ENCODE results near the gene PARVG. TPM values are rescaled to one million over a fixed set of nuclear protein-coding genes. Genes with fewer than 3 reads are reported as not detected.

Gene PARVG
- total RNA-seq, 1 donor from 2014 or later: 3.1 TPM

- H3K4me3 ChIP-seq (ENCODE audit: low read length in 3 of 3): no peak overlapping the region
- no peak overlapping the region for H3K27ac ChIP-seq (ENCODE audit: low read depth, low read length)
- peaks cover 3 to 20% (median 20%) of the 10 kb centered on the region in 3 donors for H3K27me3 ChIP-seq (ENCODE audit: control insufficient read depth in 3 of 3, insufficient read depth in 3 of 3, low read length in 3 of 3)
Measured at GRCh38 chr22:44215287-44215686, 34.6 kb downstream of the PARVG start.

GRCh38 chr22:44217346-44217745, 36.6 kb downstream of the PARVG start:
- H3K4me1 ChIP-seq (ENCODE audit: control insufficient read depth in 3 of 3, insufficient read depth in 3 of 3, low read length in 3 of 3): peaks cover 2 to 6% (median 4%) of the 10 kb centered on the region in 3 donors
- H3K9ac ChIP-seq (ENCODE audit: low read depth in 1 of 3, low read length in 3 of 3): no peak overlapping the region
- H3K36me3 ChIP-seq (ENCODE audit: control insufficient read depth in 3 of 3, insufficient read depth in 3 of 3, low read length in 3 of 3): no peaks in the 10 kb centered on the region
- peaks cover 2 to 8% (median 5%) of the 10 kb centered on the region in 3 donors for H3K9me3 ChIP-seq (ENCODE audit: control insufficient read depth in 3 of 3, low read length in 3 of 3)
- no peak overlapping the region for H3K4me3 ChIP-seq (ENCODE audit: low read length in 3 of 3)
- peaks cover 8 to 24% (median 23%) of the 10 kb centered on the region in 3 donors for H3K27me3 ChIP-seq (ENCODE audit: control insufficient read depth in 3 of 3, insufficient read depth in 3 of 3, low read length in 3 of 3)
- H3K27ac ChIP-seq (ENCODE audit: low read depth, low read length): no peak overlapping the region

More at GRCh38 chr22:44215287-44215686, 34.6 kb downstream of the PARVG start:
- peaks cover 9 to 13% (median 11%) of the 10 kb centered on the region in 3 donors for H3K4me1 ChIP-seq (ENCODE audit: control insufficient read depth in 3 of 3, insufficient read depth in 3 of 3, low read length in 3 of 3)
- no peaks in the 10 kb centered on the region for H3K36me3 ChIP-seq (ENCODE audit: control insufficient read depth in 3 of 3, insufficient read depth in 3 of 3, low read length in 3 of 3)
- peaks cover 2 to 8% (median 5%) of the 10 kb centered on the region in 3 donors for H3K9me3 ChIP-seq (ENCODE audit: control insufficient read depth in 3 of 3, low read length in 3 of 3)
- H3K9ac ChIP-seq (ENCODE audit: low read depth in 1 of 3, low read length in 3 of 3): no peak overlapping the region

GRCh38 chr22:44218071-44218470, 37.3 kb downstream of the PARVG start:
- no peaks in the 10 kb centered on the region for H3K4me1 ChIP-seq (ENCODE audit: control insufficient read depth in 3 of 3, insufficient read depth in 3 of 3, low read length in 3 of 3)
- peaks cover 9 to 25% (median 24%) of the 10 kb centered on the region in 3 donors for H3K27me3 ChIP-seq (ENCODE audit: control insufficient read depth in 3 of 3, insufficient read depth in 3 of 3, low read length in 3 of 3)
- H3K9ac ChIP-seq (ENCODE audit: low read depth in 1 of 3, low read length in 3 of 3): no peak overlapping the region
- peaks cover 2 to 8% (median 5%) of the 10 kb centered on the region in 3 donors for H3K9me3 ChIP-seq (ENCODE audit: control insufficient read depth in 3 of 3, low read length in 3 of 3)
- no peaks in the 10 kb centered on the region for H3K36me3 ChIP-seq (ENCODE audit: control insufficient read depth in 3 of 3, insufficient read depth in 3 of 3, low read length in 3 of 3)
- H3K27ac ChIP-seq (ENCODE audit: low read depth, low read length): no peak overlapping the region
- no peak overlapping the region for H3K4me3 ChIP-seq (ENCODE audit: low read length in 3 of 3)

- H3K9ac ChIP-seq (ENCODE audit: low read depth in 1 of 3, low read length in 3 of 3): no peak overlapping the region
- H3K27ac ChIP-seq (ENCODE audit: low read depth, low read length): no peak overlapping the region
- H3K36me3 ChIP-seq (ENCODE audit: control insufficient read depth in 3 of 3, insufficient read depth in 3 of 3, low read length in 3 of 3): no peaks in the 10 kb centered on the region
- H3K4me1 ChIP-seq (ENCODE audit: control insufficient read depth in 3 of 3, insufficient read depth in 3 of 3, low read length in 3 of 3): no peaks in the 10 kb centered on the region
- H3K4me3 ChIP-seq (ENCODE audit: low read length in 3 of 3): no peak overlapping the region
- H3K9me3 ChIP-seq (ENCODE audit: control insufficient read depth in 3 of 3, low read length in 3 of 3): peaks cover 0 to 8% (median 5%) of the 10 kb centered on the region in 3 donors
- H3K27me3 ChIP-seq (ENCODE audit: control insufficient read depth in 3 of 3, insufficient read depth in 3 of 3, low read length in 3 of 3): peaks cover 9 to 29% (median 27%) of the 10 kb centered on the region in 3 donors
Measured at GRCh38 chr22:44219101-44219870, 38.6 kb downstream of the PARVG start.

- H3K4me3 ChIP-seq (ENCODE audit: low read length in 3 of 3): no peak overlapping the region
- no peaks in the 10 kb centered on the region for H3K4me1 ChIP-seq (ENCODE audit: control insufficient read depth in 3 of 3, insufficient read depth in 3 of 3, low read length in 3 of 3)
- H3K27ac ChIP-seq (ENCODE audit: low read depth, low read length): no peak overlapping the region
- H3K9me3 ChIP-seq (ENCODE audit: control insufficient read depth in 3 of 3, low read length in 3 of 3): no peaks in the 10 kb centered on the region
- peaks cover 14 to 38% (median 35%) of the 10 kb centered on the region in 3 donors for H3K27me3 ChIP-seq (ENCODE audit: control insufficient read depth in 3 of 3, insufficient read depth in 3 of 3, low read length in 3 of 3)
- H3K9ac ChIP-seq (ENCODE audit: low read depth in 1 of 3, low read length in 3 of 3): no peak overlapping the region
- no peaks in the 10 kb centered on the region for H3K36me3 ChIP-seq (ENCODE audit: control insufficient read depth in 3 of 3, insufficient read depth in 3 of 3, low read length in 3 of 3)
Measured at GRCh38 chr22:44220727-44221680, 40.3 kb downstream of the PARVG start.

- Histone ChIP-seq H3K9me3 (ENCODE audit: control insufficient read depth in 3 of 3, low read length in 3 of 3) (no peaks in the 10 kb centered on the region), H3K9ac (ENCODE audit: low read depth in 1 of 3, low read length in 3 of 3) (no peak overlapping the region), H3K27me3 (ENCODE audit: control insufficient read depth in 3 of 3, insufficient read depth in 3 of 3, low read length in 3 of 3) (peaks cover 17 to 38% (median 37%) of the 10 kb centered on the region in 3 donors), H3K36me3 (ENCODE audit: control insufficient read depth in 3 of 3, insufficient read depth in 3 of 3, low read length in 3 of 3) (no peaks in the 10 kb centered on the region), H3K4me1 (ENCODE audit: control insufficient read depth in 3 of 3, insufficient read depth in 3 of 3, low read length in 3 of 3) (no peaks in the 10 kb centered on the region), H3K4me3 (ENCODE audit: low read length in 3 of 3) (no peak overlapping the region), H3K27ac (ENCODE audit: low read depth, low read length) (no peak overlapping the region)
Measured at GRCh38 chr22:44221710-44222475, 41.2 kb downstream of the PARVG start.

- H3K27ac ChIP-seq (ENCODE audit: low read depth, low read length): no peak overlapping the region
- H3K9ac ChIP-seq (ENCODE audit: low read depth in 1 of 3, low read length in 3 of 3): no peak overlapping the region
- peaks cover 0 to 6% (median 4%) of the 10 kb centered on the region in 3 donors for H3K9me3 ChIP-seq (ENCODE audit: control insufficient read depth in 3 of 3, low read length in 3 of 3)
- H3K27me3 ChIP-seq (ENCODE audit: control insufficient read depth in 3 of 3, insufficient read depth in 3 of 3, low read length in 3 of 3): peaks cover 14 to 25% (median 25%) of the 10 kb centered on the region in 3 donors
- no peak overlapping the region for H3K4me3 ChIP-seq (ENCODE audit: low read length in 3 of 3)
- no peaks in the 10 kb centered on the region for H3K4me1 ChIP-seq (ENCODE audit: control insufficient read depth in 3 of 3, insufficient read depth in 3 of 3, low read length in 3 of 3)
- H3K36me3 ChIP-seq (ENCODE audit: control insufficient read depth in 3 of 3, insufficient read depth in 3 of 3, low read length in 3 of 3): no peaks in the 10 kb centered on the region
Measured at GRCh38 chr22:44224166-44224565, 43.4 kb downstream of the PARVG start.

GRCh38 chr22:44225091-44225689, 44.5 kb downstream of the PARVG start:
- Histone ChIP-seq H3K4me1 (ENCODE audit: control insufficient read depth in 3 of 3, insufficient read depth in 3 of 3, low read length in 3 of 3) (no peaks in the 10 kb centered on the region), H3K27ac (ENCODE audit: low read depth, low read length) (no peak overlapping the region), H3K27me3 (ENCODE audit: control insufficient read depth in 3 of 3, insufficient read depth in 3 of 3, low read length in 3 of 3) (peaks cover 14 to 19% (median 18%) of the 10 kb centered on the region in 3 donors), H3K4me3 (ENCODE audit: low read length in 3 of 3) (no peak overlapping the region), H3K9me3 (ENCODE audit: control insufficient read depth in 3 of 3, low read length in 3 of 3) (peaks cover 2 to 6% (median 4%) of the 10 kb centered on the region in 3 donors), H3K36me3 (ENCODE audit: control insufficient read depth in 3 of 3, insufficient read depth in 3 of 3, low read length in 3 of 3) (no peaks in the 10 kb centered on the region), H3K9ac (ENCODE audit: low read depth in 1 of 3, low read length in 3 of 3) (no peak overlapping the region)

- peaks cover 14 to 19% (median 15%) of the 10 kb centered on the region in 3 donors for H3K27me3 ChIP-seq (ENCODE audit: control insufficient read depth in 3 of 3, insufficient read depth in 3 of 3, low read length in 3 of 3)
- H3K36me3 ChIP-seq (ENCODE audit: control insufficient read depth in 3 of 3, insufficient read depth in 3 of 3, low read length in 3 of 3): no peaks in the 10 kb centered on the region
- H3K9me3 ChIP-seq (ENCODE audit: control insufficient read depth in 3 of 3, low read length in 3 of 3): peaks cover 2 to 6% (median 4%) of the 10 kb centered on the region in 3 donors
- H3K4me3 ChIP-seq (ENCODE audit: low read length in 3 of 3): no peak overlapping the region
- no peaks in the 10 kb centered on the region for H3K4me1 ChIP-seq (ENCODE audit: control insufficient read depth in 3 of 3, insufficient read depth in 3 of 3, low read length in 3 of 3)
- no peak overlapping the region for H3K9ac ChIP-seq (ENCODE audit: low read depth in 1 of 3, low read length in 3 of 3)
- H3K27ac ChIP-seq (ENCODE audit: low read depth, low read length): no peak overlapping the region
Measured at GRCh38 chr22:44225812-44226211, 45.1 kb downstream of the PARVG start.
